ENCODE results near the gene PVR. TPM values are rescaled to one million over a fixed set of nuclear protein-coding genes. Genes with fewer than 3 reads are reported as not detected.

PVR gene
- total and polyA plus RNA-seq, 12 donors: 28.7 to 57.8 (median 45.0) TPM

DNA sequence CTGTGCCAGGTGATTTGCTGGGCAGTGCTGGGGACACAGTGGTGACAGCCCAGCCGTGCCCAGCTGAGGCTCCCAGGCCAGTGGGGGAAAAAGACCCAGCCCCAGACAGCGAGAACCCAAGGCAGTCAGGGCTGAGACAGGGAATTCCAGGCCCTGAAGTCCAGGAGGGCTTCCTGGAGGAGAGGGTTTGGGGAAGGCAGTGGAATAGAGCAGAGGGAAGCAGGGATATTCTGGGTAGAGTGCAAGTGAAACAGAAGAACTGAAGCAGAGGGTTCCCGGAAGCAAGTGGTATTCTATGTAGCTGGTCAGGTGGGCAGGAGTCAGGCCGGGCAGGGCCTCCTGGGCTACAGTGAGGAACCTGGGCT is 53.9 kb downstream of the PVR start:
- no peaks in the 10 kb centered on the region for H3K27me3 ChIP-seq
- no peaks in the 10 kb centered on the region for H3K36me3 ChIP-seq (replicated peaks in 1 of 2)
- TF ChIP-seq, protein P1, sequence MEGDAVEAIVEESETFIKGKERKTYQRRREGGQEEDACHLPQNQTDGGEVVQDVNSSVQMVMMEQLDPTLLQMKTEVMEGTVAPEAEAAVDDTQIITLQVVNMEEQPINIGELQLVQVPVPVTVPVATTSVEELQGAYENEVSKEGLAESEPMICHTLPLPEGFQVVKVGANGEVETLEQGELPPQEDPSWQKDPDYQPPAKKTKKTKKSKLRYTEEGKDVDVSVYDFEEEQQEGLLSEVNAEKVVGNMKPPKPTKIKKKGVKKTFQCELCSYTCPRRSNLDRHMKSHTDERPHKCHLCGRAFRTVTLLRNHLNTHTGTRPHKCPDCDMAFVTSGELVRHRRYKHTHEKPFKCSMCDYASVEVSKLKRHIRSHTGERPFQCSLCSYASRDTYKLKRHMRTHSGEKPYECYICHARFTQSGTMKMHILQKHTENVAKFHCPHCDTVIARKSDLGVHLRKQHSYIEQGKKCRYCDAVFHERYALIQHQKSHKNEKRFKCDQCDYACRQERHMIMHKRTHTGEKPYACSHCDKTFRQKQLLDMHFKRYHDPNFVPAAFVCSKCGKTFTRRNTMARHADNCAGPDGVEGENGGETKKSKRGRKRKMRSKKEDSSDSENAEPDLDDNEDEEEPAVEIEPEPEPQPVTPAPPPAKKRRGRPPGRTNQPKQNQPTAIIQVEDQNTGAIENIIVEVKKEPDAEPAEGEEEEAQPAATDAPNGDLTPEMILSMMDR (IDR thresholded peaks at IDR 0.05): no peak
- no peak for TF ChIP-seq POLR2A (IDR thresholded peaks at IDR 0.05)
- no peak for DNase-seq
- H3K9me3 ChIP-seq (replicated peaks in 1 of 3): no peaks in the 10 kb centered on the region
- intact Hi-C loops (cut with DNase I): no loop called here
- peaks cover 2% of the 10 kb centered on the region in 2 donors for H3K4me1 ChIP-seq (replicated peaks in 1 of 2)
- whole genome bisulfite sequencing, 4 donors: 84 to 89% (median 86%) methylated on average over 4 of the region's 4 CpGs
- no peak overlapping the region for H3K27ac ChIP-seq
- H3K4me3 ChIP-seq: no peak overlapping the region

DNA sequence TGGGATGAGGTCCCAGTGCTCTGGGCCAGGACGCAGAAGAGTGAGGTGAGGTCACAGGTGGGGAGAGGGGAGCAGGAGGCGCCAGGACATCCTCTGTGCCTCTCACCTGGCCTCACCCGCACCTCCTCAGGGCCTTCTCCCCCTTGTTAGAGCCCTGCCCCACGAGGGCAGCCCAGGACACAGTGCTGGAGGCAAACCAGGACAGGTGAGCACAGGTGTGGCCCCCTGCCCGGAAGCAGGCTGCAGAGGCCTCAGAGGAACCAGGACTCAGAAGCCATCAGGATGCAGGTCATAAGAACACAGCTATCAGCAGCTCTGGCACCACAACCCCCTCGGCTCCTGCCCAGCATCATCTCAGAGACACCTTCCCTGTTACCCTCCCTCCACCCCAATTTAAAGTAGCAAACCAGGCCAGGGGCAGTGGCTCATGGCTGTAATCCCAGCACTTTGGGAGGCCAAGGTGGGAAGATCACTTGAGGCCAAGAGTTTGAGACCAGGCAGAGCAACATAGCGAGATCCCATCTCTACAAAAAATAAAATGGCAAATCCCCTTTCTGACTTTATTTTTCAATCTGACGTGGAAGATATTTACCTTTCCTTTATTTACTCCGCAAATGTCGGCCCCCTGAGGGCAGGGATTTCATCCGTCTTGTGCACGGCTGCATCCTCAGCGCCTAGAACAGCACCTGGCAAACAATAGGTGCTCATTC is 54.9 kb downstream of the PVR start, which contains the start of gene CEACAM16:
TSS of gene CEACAM16 (plus strand) at position 660 of the 710 bp plus-strand sequence. CDS start 2,306 bp downstream, outside the sequence.
- Histone ChIP-seq H3K27ac (no peak within 1 kb of the TSS), H3K36me3 (replicated peaks in 1 of 2) (no peaks in the 10 kb centered on the region), H3K27me3 (no peaks in the 10 kb centered on the region), H3K4me1 (replicated peaks in 1 of 2) (no peaks in the 10 kb centered on the region), H3K4me3 (no peak within 1 kb of the TSS), H3K9me3 (replicated peaks in 1 of 3) (no peaks in the 10 kb centered on the region)
- TF ChIP-seq, protein P1 (IDR thresholded peaks at IDR 0.05): no peak
- no peak for TF ChIP-seq POLR2A (IDR thresholded peaks at IDR 0.05)
- intact Hi-C loops (cut with DNase I): no loop called here
- DNase-seq: no peak
- 84 to 89% (median 86%) methylated on average over 9 to 13 of the region's 13 CpGs for WGBS, 4 donors

DNA sequence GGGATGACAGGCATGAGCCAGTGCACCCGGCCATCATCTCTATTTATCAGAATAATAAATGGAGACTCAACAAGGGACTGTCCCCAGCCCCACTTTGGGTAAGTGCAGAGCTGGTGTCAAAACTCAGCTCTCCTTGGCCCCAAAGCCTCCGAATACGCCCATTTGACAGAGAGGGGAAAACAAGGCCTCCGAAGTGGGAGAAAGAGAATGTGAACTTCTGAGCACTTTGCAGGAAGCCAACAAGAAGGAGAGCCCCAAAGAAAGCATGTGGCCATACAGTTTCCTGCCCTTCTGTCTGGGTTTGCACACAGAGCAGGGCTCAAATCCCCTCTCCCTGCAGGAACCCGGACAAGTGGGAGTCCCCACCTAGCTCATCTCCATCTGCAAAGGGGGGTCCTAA is 56.8 kb downstream of the PVR start:
- Histone ChIP-seq H3K27me3 (no peaks in the 10 kb centered on the region), H3K36me3 (replicated peaks in 1 of 2) (no peaks in the 10 kb centered on the region), H3K27ac (no peak overlapping the region), H3K4me1 (replicated peaks in 1 of 2) (no peaks in the 10 kb centered on the region), H3K4me3 (no peak overlapping the region), H3K9me3 (replicated peaks in 1 of 3) (no peaks in the 10 kb centered on the region)
- no peak for DNase-seq
- 88 to 93% (median 91%) methylated on average over 4 to 5 of the region's 5 CpGs for WGBS, 4 donors
- TF ChIP-seq POLR2A (IDR thresholded peaks at IDR 0.05): no peak
- TF ChIP-seq, protein P1 (IDR thresholded peaks at IDR 0.05): no peak
- intact Hi-C loops (cut with DNase I): no loop called here

DNA sequence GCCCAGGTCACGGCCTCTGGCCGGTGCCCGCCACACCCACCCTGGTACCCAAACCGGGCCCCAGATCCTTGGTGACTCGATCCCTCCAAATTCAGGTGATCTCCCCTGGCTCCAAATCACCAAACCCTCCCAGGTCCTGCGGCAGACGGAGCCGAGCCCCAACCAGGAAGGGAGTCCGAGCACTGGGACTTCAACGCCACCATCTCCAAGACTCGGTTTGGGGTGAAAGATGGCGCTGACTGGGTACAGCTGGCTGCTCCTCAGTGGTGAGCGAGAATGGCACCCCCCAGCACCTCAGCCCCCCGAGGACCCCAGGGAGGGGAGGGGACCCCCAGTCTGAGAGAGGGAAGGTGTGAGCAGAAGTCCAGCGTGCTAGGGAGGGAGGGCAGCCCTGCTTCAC is 57.5 kb downstream of the PVR start:
- WGBS, 4 donors: 82 to 88% (median 84%) methylated on average over 8 to 15 of the region's 15 CpGs
- DNase-seq: no peak
- Histone ChIP-seq H3K36me3 (replicated peaks in 1 of 2) (no peaks in the 10 kb centered on the region), H3K9me3 (replicated peaks in 1 of 3) (no peaks in the 10 kb centered on the region), H3K27ac (no peak overlapping the region), H3K4me3 (no peak overlapping the region), H3K27me3 (no peaks in the 10 kb centered on the region), H3K4me1 (replicated peaks in 1 of 2) (peaks cover 0 to under 1% of the 10 kb centered on the region in 2 donors)
- TF ChIP-seq, protein P1 (IDR thresholded peaks at IDR 0.05): no peak
- TF ChIP-seq POLR2A (IDR thresholded peaks at IDR 0.05): no peak
- intact Hi-C loops (cut with DNase I): no loop called here

Measured in adrenal gland (tissue), 12 donors.